C4-2B (cell line): Measurements from ENCODE around the gene PCP4.

Experiments
- H3K27ac ChIP-seq: fragments of 450-650 bp; 2 replicates; pipeline ENCODE4 v1.5.1; 2017
- ZFX ChIP-seq: fragments of 450-650 bp; IDR thresholded peaks from 2 replicates; pipeline ENCODE4 v1.6.1; 2017
- TF ChIP-seq, protein P1 (sequence below): fragments of 450-650 bp; conservative IDR thresholded peaks from 2 replicates; pipeline ENCODE4 v1.5.1; 2017; ENCODE audit warnings: mild to moderate bottlenecking

Gene PCP4

DNA sequence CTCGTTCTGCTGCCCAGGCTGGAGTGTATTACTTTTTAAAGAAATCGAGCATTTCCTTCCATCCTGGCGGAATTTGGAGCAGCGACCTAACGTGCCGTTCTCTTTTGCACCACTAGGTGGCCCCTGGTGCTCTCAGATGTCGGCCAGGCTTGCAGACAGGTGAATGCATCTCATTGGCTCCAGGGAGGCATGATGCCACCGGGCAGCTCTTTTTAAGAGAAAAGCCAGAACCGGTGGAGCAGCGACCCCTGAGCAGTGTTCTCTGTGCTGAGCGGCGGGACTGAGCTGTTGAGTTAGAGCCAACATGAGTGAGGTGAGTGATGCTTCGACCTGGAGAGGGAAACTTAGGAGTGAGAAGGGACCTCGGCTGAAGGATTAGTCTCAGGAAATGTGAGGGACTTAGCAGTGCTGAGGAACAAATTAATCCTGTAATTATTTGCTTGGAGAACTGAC lies at the start of gene PCP4:
Gene PCP4 (plus strand): TSS at position 241 of the 453 bp plus-strand sequence. CDS start 64 bp downstream, at position 305.
- TF ChIP-seq ZFX = no peak
- TF ChIP-seq, protein P1, sequence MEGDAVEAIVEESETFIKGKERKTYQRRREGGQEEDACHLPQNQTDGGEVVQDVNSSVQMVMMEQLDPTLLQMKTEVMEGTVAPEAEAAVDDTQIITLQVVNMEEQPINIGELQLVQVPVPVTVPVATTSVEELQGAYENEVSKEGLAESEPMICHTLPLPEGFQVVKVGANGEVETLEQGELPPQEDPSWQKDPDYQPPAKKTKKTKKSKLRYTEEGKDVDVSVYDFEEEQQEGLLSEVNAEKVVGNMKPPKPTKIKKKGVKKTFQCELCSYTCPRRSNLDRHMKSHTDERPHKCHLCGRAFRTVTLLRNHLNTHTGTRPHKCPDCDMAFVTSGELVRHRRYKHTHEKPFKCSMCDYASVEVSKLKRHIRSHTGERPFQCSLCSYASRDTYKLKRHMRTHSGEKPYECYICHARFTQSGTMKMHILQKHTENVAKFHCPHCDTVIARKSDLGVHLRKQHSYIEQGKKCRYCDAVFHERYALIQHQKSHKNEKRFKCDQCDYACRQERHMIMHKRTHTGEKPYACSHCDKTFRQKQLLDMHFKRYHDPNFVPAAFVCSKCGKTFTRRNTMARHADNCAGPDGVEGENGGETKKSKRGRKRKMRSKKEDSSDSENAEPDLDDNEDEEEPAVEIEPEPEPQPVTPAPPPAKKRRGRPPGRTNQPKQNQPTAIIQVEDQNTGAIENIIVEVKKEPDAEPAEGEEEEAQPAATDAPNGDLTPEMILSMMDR = peak; percentile 92
- H3K27ac ChIP-seq = no peak within 1 kb of the TSS

DNA sequence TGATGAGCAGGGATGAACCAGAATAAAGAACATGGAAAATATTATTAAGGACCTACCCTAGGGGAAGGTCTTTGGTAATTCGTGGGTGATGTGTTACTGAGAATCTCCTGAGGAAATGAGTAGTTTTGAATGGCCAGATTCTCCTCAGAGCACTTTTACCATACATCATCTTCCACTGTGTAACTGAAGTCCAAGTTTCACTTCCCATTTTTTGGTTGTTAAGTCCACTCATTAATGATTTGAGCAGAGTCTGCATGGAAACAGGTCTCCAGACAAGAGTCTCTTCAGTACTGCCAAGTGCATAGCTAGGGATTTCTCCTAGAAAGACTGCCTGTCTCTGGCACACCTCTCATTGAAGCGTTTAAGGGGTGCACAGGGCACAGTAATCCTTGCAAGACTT lies 48.7 kb upstream of the PCP4 start:
- no peak overlapping the region for H3K27ac ChIP-seq
- TF ChIP-seq, protein P1 = no peak
- no peak for TF ChIP-seq ZFX

DNA sequence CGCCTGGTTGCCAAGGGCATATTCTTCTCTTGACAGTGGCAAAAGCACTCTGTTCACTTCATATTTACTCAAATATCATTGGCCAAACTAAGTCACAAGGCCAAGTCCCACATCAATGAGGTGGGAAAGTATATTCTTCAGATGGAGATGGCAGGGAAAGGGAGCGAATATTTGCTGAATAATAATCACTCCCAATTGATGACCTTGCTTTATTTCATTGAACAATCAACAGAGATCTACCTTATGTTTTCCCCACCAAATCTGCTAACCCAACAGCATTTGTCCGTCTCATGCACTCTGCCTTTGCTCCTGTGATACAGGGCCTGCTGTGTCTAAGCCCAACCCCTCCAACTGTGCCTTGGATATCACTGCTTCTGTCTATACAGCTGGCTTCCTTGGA lies 45.2 kb upstream of the PCP4 start:
- no peak overlapping the region for H3K27ac ChIP-seq
- TF ChIP-seq, protein P1 = no peak

DNA sequence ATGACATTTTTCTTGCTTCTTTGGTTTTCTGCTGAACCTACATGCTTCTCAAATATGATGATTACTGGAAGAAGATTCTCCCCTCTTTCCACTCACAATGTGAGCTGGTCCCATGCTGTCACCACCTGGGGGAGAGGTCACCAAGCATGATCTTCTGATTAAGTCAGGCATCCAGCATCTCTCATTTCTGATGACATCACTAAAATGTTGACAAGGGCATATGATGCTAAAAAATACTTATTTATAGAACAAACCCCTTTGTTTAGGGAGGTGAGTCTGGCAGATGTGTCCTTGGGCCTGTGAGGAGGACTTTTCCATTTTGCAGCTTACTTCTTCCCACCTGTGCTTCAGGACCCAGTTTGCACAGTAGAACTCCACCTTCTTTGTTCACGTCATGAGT lies 42.0 kb upstream of the PCP4 start:
- TF ChIP-seq, protein P1 = no peak
- no peak for TF ChIP-seq ZFX
- H3K27ac ChIP-seq = no peak overlapping the region

DNA sequence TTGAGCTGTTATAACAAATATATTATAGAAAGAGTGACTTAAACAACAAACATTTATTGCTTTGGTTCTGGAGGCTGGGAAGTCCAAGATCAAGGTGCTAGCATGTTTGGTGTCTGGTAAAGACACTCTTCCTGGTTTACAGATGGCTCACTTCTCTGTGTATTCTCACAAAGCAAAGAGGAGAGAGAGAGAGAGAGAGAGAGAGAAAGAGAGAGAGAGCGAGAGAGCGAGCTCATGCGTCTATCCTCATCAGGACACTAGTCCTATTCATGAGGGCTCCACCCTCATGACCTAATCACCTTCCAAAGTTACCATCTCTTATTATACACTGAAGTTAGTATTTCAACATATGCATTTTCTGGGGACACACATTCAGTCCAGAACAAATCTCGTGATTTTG lies 32.7 kb upstream of the PCP4 start:
- H3K27ac ChIP-seq = no peak overlapping the region
- TF ChIP-seq, protein P1 = no peak
- no peak for TF ChIP-seq ZFX

DNA sequence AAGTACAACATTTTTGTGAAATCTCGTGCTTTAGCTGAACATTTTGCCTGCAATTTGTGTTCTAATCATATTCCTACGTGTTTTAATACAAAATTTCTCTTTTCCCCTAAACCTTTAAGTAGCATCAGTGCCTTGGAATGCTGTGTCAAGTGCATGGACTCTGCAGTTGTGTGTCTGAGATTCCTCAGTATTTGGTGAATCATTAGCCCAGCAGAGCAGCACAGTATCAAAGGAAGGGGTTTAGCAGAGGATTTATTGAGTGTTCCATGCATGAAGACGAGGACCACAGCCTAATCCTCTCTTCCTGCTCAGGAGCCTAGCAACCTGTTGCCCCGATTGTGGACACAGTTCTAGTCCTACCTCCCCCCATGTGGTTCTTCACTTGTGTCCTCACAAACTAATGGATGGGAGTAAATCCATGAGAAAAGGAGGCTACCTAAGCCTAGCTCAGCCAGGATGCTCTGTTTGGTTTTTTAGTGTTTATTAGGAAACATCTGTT lies 29.3 kb upstream of the PCP4 start:
- no peak overlapping the region for H3K27ac ChIP-seq
- no peak for TF ChIP-seq ZFX
- TF ChIP-seq, protein P1 = no peak

DNA sequence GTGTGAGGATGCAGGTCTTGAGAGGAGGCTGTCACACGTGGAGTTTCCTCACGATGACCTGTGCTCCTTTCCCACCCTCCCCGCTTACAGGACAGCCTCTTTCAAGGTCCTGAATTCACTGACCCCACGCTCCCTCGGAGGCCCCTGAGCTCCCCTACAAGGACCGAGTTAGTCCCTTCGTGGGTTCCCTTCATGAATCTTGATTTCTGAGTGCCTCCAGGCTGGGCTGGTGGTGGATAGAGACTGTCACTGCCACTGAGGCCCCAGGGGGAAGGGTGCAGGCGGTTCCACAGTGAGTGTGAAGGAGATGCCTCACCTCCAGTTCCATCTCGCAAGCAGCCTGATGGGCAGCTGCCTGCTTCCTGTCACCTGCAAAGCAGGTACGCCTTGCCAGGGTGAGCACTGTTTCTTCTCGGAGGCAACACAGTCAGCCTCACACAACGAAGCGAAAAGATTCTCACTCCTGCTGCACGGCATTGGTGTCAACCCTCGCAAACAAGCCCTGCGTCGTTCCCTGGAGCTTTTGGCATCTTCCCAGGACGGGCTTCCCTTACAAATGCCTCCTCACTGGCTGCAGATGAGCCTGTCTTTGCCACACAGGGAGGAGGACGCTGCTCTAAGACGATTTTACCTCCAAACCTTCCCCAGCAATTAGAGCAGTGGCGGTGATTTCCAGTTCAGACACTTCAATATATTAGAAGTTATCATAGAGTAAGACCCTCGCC lies 26.7 kb upstream of the PCP4 start:
- TF ChIP-seq ZFX = no peak
- TF ChIP-seq, protein P1 = no peak
- no peak overlapping the region for H3K27ac ChIP-seq
